Erythroblast (primary cell): ENCODE data around the gene CACNA2D1.

ENCODE experiments used
- GATA1 ChIP-seq: IDR thresholded peaks from 2 replicates; pipeline ENCODE4 v1.6.1; 2011; ENCODE audit warnings: low read depth, mild to moderate bottlenecking, control low read depth, low read length, moderate library complexity
- POLR2A ChIP-seq: IDR thresholded peaks from 2 replicates; pipeline ENCODE4 v1.6.1; 2011; ENCODE audit warnings: mild to moderate bottlenecking, low read length

- TF ChIP-seq POLR2A, result no peak
- no peak for TF ChIP-seq GATA1
Observed at GRCh38 chr7:82128546-82128945, 315.0 kb downstream of the CACNA2D1 start.
